KMS-11 (cell line): ENCODE results near the gene SLC4A9.
A peak's percentile ranks its signal among the peaks of the same experiment; 100 is the strongest.

Experiments
- H2AFZ ChIP-seq: fragments of 200-600 bp; sonication (generic); 2 replicates; pipeline ENCODE4 v1.6.1; 2016; ENCODE audit warnings: antibody characterized with exemption, mixed run types, low read depth
- H3K27ac ChIP-seq: fragments of 200-600 bp; sonication (generic); 2 replicates; pipeline ENCODE4 v1.6.1; 2016; ENCODE audit warnings: mild to moderate bottlenecking, mixed run types
- H3K27me3 ChIP-seq: fragments of 200-600 bp; sonication (generic); 2 replicates; pipeline ENCODE4 v1.6.1; 2017; ENCODE audit warnings: mild to moderate bottlenecking, low read depth, mixed run types, moderate library complexity; ENCODE audit not compliant: insufficient read depth
- H3K36me3 ChIP-seq: fragments of 200-600 bp; sonication (generic); 2 replicates; pipeline ENCODE4 v1.6.1; 2017; ENCODE audit warnings: mild to moderate bottlenecking, mixed run types; ENCODE audit not compliant: insufficient read depth
- H3K4me1 ChIP-seq: fragments of 200-600 bp; sonication (generic); 2 replicates; pipeline ENCODE4 v1.6.1; 2016; ENCODE audit warnings: mild to moderate bottlenecking, low read depth, mixed run types; ENCODE audit not compliant: poor library complexity, severe bottlenecking
- H3K4me2 ChIP-seq: fragments of 200-600 bp; sonication (generic); 2 replicates; pipeline ENCODE4 v1.7.0; 2016; ENCODE audit warnings: mild to moderate bottlenecking, mixed run types
- H3K4me3 ChIP-seq: fragments of 200-600 bp; sonication (generic); IDR thresholded peaks from 2 replicates; pipeline ENCODE4 v1.6.1; 2017; ENCODE audit warnings: low read depth, low read length, mixed read lengths; ENCODE audit not compliant: insufficient read depth
- H3K79me2 ChIP-seq: fragments of 200-600 bp; sonication (generic); 2 replicates; pipeline ENCODE4 v1.6.1; 2016; ENCODE audit warnings: low read depth, mixed run types; ENCODE audit not compliant: insufficient read depth
- H3K9ac ChIP-seq: fragments of 200-600 bp; sonication (generic); 2 replicates; pipeline ENCODE4 v1.6.1; 2016; ENCODE audit warnings: mild to moderate bottlenecking, mixed run types
- H4K20me1 ChIP-seq: fragments of 200-600 bp; sonication (generic); 2 replicates; pipeline ENCODE4 v1.6.1; 2016; ENCODE audit warnings: mild to moderate bottlenecking, mixed run types; ENCODE audit not compliant: insufficient read depth
- TF ChIP-seq, protein P1 (sequence below): fragments of 200-600 bp; sonication (generic); conservative IDR thresholded peaks from 2 replicates; pipeline ENCODE4 v1.6.1; 2017; ENCODE audit warnings: low read depth, mild to moderate bottlenecking, antibody characterized with exemption, low read length, moderate library complexity, mixed read lengths

SLC4A9 gene

DNA sequence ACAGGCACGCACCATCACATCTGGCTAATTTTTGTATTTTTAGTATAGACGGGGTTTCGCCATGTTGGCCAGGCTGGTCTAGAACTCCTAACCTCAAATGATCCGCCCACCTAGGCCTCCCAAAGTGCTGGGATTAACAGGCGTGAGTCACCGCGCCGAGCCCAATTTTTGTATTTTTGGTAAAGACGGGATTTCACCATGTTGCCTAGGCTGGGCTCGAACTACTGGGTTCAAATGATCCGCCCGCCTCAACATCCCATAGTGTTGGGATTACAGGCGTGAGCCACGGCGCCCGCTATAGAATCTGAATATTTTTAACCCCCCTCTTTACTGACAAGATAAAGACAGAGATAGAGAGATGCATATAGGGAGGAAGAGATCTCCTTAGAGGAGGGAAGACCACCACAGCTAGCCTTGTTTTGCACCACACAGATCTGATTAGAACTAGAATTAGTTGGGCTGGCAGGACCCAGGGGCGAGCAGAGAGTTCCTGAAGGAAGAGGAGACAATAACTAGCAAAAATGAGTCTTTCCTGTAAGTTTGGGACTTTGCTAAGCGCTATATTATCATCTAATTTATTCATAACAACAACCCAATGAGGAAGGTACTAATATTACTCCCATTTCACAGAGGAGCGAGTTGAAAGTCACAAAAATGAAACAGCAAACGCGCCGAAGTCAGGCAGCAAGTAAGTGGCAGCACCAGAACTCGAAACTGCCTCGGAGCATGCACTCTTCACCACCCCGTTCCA, 40.2 kb downstream of the SLC4A9 start:
- no peak overlapping the region for H3K4me3 ChIP-seq
- H3K36me3 ChIP-seq, result no peaks in the 10 kb centered on the region
- H3K9ac ChIP-seq, result peak overlapping the region; percentile 57
- H3K27me3 ChIP-seq, result no peaks in the 10 kb centered on the region
- H3K79me2 ChIP-seq, result peaks cover 48% of the 10 kb centered on the region
- peaks cover 23% of the 10 kb centered on the region for H3K4me1 ChIP-seq
- peak overlapping the region; percentile 75 for H3K27ac ChIP-seq
- peak overlapping the region; percentile 92 for H3K4me2 ChIP-seq
- TF ChIP-seq, protein P1, sequence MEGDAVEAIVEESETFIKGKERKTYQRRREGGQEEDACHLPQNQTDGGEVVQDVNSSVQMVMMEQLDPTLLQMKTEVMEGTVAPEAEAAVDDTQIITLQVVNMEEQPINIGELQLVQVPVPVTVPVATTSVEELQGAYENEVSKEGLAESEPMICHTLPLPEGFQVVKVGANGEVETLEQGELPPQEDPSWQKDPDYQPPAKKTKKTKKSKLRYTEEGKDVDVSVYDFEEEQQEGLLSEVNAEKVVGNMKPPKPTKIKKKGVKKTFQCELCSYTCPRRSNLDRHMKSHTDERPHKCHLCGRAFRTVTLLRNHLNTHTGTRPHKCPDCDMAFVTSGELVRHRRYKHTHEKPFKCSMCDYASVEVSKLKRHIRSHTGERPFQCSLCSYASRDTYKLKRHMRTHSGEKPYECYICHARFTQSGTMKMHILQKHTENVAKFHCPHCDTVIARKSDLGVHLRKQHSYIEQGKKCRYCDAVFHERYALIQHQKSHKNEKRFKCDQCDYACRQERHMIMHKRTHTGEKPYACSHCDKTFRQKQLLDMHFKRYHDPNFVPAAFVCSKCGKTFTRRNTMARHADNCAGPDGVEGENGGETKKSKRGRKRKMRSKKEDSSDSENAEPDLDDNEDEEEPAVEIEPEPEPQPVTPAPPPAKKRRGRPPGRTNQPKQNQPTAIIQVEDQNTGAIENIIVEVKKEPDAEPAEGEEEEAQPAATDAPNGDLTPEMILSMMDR, result no peak
- H2AFZ ChIP-seq, result peak overlapping the region; percentile 88
- peaks cover 16% of the 10 kb centered on the region for H4K20me1 ChIP-seq

DNA sequence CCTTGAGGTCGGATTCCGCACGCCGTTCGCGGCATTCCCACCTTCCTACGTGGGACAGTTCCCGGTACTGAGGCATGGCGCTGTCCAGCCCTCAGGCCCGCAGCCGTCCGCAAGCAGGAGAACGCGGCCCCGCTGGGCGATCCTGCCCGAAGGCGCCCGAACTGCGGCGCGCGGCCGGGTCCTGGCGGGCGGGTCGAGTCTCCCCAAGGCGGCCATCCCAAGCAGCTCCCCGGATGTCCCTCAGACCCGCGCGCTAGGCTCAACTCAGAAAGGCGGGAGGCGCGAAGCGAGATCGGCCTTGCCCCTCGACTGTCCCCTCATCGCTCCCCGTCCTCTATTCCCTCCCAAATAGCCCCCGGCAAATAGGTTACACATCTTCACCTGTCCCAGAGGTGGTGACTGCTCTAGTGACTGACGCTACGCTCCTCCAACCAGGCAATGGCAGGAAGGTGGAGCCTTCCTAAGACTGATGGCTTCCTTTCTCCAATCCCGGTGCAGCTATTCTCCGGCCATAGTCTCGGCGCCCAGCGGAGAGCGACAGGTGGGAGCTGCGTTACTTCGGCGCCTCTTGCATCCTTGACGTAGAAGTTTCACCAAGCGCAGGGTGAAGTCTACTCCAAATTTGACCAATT, 40.9 kb downstream of the SLC4A9 start:
- Histone ChIP-seq H3K4me2 (peak overlapping the region; percentile 92), H3K79me2 (peaks cover 55% of the 10 kb centered on the region), H3K4me1 (peaks cover 23% of the 10 kb centered on the region), H2AFZ (peak overlapping the region; percentile 88), H3K27me3 (no peaks in the 10 kb centered on the region), H4K20me1 (peaks cover 21% of the 10 kb centered on the region), H3K27ac (peak overlapping the region; percentile 75), H3K9ac (peak overlapping the region; percentile 57), H3K36me3 (no peaks in the 10 kb centered on the region), H3K4me3 (no peak overlapping the region)
- TF ChIP-seq, protein P1, result no peak

DNA sequence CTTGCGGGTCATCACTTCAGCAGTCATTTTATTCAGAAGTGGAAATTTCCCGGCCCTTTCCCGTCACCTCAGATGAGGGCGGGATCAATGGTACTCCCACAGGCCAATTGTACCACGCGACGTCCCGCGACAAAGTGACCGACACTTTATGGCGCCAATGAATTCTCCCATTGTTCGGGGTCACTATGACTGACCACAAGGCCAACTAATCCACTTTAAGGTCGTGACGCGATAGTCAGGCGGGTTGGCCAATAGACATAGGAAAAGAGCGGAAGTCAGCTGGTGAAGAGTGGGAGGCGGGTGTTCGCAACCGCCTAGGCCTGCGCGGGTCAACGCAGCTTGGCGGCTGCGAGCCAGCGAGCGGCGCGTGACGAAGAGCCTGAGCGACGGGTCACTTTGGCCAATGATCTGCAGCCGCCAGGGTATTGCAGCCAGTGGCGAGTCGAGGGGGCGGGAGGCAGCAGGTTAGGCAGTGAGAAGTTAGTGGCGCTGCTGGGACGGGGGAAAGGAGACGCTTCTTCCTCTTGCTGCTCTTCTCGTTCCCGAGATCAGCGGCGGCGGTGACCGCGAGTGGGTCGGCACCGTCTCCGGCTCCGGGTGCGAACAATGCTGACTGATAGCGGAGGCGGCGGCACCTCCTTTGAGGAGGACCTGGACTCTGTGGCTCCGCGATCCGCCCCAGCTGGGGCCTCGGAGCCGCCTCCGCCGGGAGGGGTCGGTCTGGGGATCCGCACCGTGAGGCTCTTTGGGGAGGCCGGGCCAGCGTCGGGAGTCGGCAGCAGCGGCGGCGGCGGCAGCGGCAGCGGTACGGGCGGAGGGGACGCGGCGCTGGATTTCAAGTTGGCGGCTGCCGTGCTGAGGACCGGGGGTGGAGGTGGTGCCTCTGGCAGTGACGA, 41.6 kb downstream of the SLC4A9 start, which contains the start of gene ANKHD1:
Gene ANKHD1, plus strand, starts transcription at position 472 of the 896 bp plus-strand sequence. Its CDS starts 135 bp downstream, at position 607.
- H3K27me3 ChIP-seq, result no peaks in the 10 kb centered on the region
- peak within 1 kb of the TSS; percentile 75 for H3K27ac ChIP-seq
- no peaks in the 10 kb centered on the region; the same call in 1 of the 2 replicates for H3K36me3 ChIP-seq
- TF ChIP-seq, protein P1, result no peak
- peak within 1 kb of the TSS; percentile 92 for H3K4me2 ChIP-seq
- peak within 1 kb of the TSS; percentile 68 for H3K9ac ChIP-seq
- H4K20me1 ChIP-seq, result peaks cover 21% of the 10 kb centered on the region
- H3K4me3 ChIP-seq, result no peak within 1 kb of the TSS
- H3K4me1 ChIP-seq, result peaks cover 23% of the 10 kb centered on the region
- peaks cover 62% of the 10 kb centered on the region for H3K79me2 ChIP-seq
- H2AFZ ChIP-seq, result peak within 1 kb of the TSS; percentile 88
